Measurements from ENCODE around the gene FAM81A.
"Not testable (repeated sequence)": the region's sequence is repeated elsewhere in the genome, so short reads cannot be mapped to it uniquely, and the experiment has no call there.

The FAM81A gene

DNA sequence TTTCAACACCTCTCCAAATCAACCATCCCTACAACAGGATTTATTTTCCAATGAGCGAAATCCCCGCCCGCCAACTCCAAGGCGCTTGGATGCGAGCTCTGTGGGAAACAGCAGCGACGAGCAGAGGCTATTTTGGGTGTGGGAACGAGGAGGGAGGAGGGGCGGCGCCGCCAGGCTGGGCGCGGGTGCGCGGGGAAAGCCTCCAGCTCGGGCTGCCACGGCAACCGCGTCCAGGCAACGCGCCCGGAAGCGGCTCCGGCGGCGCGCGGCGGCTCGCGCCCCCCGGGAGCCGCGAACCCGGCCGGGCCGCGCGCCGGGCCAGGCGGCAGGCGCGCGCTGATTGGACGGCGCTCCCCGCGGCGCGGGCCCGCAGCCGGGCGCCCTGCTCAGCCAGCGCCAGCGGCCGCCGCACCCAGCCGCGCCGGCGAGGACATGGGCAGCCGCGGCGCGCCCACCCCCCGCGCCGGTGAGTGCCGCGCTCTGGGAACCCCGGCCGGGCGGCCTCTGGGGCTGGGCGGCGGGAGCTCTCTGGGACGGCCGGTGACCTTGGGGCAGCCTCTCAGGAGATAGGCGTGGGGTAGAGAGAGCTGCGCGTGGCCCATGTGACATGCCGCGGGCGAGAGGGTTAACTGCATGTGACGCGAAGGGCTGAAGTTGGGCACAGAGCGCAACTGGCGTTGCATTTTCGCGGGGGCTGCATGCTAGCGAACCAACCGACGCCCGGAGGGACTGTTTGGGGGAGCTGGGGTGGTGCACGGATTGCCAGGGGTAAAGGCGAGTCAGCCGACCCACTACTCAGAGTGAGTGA, at the start of gene FAM81A:
TSS of gene FAM81A (plus strand) at position 370 of the 808 bp plus-strand sequence. CDS start 20,441 bp downstream, outside the sequence.
- no peak for DNase-seq

- no peak for DNase-seq
Observed at GRCh38 chr15:59388670-59389069, 49.3 kb upstream of the FAM81A start.

- no peak for DNase-seq
Observed at GRCh38 chr15:59392299-59392698, 45.7 kb upstream of the FAM81A start.

GRCh38 chr15:59394166-59394661, 43.8 kb upstream of the FAM81A start:
- DNase-seq, result no peak

GRCh38 chr15:59396211-59396610, 41.8 kb upstream of the FAM81A start:
- DNase-seq, result no peak

DNA sequence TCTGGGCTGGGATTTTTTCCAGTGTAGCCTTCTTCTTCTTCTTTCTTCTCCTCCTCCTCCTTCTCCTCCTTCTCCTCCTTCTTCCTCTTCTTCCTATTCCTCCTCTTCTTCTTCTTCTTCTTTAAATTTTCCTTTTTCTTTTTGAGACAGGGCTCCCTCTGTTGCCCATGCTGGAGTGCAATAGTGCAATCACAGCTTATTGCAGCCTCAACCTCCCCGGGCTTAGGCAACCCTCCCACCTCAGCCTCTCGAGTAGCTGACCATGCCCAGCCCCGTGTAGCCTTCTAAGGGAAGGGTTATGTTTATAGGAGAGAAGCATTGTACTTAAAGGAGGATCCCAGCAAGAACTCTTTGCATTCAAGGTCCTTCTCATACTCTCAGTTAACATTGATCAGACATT, 41.3 kb upstream of the FAM81A start:
- no peak for DNase-seq

- DNase-seq, result no peak
Observed at GRCh38 chr15:59398220-59398619, 39.8 kb upstream of the FAM81A start.

GRCh38 chr15:59399465-59400102, 38.4 kb upstream of the FAM81A start:
- DNase-seq, result no peak

DNA sequence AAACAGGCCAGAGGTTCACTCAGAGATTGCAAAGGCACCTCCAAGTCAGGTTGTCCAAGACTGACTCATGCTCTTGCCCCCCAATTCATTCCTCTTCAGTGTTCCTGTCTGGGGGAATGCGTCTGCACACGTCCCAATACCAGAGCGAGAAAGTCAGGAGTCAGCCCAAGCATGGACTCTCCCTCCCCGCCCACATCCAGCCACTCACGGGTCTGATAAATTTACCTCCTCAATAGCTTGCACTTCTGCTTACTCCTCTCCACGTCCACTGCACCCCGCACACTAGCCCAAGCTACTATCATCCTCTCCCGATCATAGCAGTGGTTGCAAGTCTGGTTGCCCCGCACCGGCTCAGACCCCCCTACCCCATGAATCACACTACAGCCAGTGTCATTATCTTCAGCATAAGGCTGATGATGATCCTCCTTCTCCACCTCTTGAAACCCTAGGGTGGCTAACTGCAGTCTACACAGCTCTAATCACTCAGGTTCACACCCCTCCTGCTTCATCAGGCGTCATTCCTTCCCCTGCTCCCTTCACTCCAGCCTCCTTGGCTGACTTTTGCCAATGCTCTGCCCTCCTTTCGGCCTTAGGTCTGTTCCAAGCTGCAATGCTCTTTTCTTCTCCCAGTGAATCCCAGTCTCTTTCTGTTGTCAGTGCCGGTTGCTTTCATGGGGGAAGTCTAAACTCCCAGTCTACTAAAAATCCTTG, 37.7 kb upstream of the FAM81A start:
- DNase-seq, result no peak

- DNase-seq, result not testable (repeated sequence)
Observed at GRCh38 chr15:59401051-59401823, 36.7 kb upstream of the FAM81A start.

- DNase-seq, result peak; percentile 70
Observed at GRCh38 chr15:59401824-59402569, 36.0 kb upstream of the FAM81A start.

DNA sequence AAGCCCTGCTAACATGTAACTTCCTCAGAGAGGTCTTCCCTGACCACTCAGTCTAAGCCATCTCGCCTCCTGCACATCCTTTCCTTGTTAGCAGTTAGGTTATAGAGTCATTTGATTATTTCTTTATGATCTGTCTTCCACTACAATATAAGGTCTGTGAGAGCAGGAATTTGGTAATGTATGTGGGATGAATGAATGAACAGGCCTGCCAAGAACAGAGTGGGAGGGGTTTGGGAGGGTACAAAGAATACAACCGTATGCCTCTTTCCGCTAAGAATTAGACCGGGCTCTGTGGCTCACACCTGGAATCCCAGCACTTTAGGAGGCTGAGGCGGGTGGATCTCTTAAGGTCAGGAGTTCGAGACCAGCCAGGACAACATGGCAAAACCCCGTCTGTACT, 32.9 kb upstream of the FAM81A start:
- no peak for DNase-seq

DNA sequence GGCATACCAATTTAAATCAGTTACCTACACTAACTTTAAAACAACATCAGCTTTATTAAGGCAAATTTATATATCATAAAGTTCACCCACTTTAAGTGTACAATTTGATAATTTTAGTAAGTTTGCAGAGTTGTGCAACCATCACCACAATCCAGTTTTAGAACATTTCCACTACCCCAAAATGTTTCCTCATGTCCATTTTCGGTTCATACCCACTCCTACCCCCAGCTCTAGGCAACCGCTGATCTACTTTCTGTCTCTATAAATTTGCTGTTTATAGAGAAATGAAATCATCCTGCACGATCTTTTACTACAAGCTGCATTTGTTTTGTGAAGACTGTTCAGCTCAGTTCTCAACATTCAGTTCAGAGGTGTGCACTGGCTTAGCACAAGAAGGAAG, 31.5 kb upstream of the FAM81A start:
- DNase-seq, result no peak

DNA sequence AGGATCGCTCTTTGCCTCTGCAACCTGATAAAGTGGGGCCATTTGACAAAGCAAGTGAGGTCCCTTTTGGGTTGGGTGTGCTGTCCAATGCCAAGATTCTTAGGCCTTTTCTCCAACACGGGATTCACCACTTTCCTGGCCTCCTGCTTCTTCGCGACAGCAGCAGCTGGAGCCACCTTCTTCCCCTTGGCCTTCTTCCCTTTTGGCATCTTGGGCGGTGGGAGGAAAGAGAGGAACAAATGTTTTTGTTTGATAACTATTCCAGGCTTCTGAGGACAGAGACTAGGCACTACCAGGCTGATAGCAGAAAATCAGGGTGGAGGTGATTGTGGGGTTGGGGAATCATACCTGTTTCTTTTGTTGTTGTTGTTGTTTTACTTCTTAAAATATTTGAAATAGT, 30.0 kb upstream of the FAM81A start:
- no peak for DNase-seq

GRCh38 chr15:59410391-59410896, 27.5 kb upstream of the FAM81A start:
- DNase-seq, result no peak

GRCh38 chr15:59413577-59413976, 24.4 kb upstream of the FAM81A start:
- DNase-seq, result no peak

- DNase-seq, result no peak
Observed at GRCh38 chr15:59416816-59417215, 21.2 kb upstream of the FAM81A start.

DNA sequence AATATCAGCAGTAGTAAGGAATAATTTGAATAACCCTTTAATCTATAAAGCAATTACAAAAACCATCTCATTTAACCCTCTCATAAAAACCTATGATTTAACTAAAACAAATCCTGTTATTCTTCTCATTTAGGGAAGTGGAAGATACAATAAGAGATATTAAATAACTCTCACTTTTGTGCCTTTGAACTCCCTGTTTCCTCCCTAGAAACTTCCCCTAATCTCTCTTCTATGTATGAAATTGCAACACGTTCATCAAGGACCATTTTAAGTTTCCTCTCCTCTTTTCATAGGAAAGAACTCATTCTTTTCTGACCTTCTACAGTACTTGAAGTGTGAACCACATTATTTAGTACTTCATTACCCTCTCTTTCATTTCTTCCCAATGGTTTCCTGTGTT, 18.8 kb upstream of the FAM81A start:
- DNase-seq, result no peak

DNA sequence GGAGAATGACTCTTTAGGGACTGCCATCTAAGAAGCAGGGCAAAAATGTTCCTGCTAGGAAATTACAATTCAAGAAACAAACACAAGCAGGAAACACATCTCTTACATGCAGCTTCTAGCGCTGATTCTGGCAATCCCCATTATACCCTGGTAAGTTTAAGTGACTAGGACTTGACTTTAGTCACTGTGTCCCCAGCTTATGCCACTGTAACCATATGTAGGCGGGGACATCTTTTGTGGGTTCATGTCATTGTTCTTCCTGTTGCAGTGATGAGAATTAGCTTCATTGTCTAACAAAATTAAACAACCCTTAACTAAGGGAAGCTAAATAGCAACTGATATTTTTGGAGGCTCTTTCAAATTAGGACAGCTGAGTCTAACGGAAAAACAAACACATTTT, 17.9 kb upstream of the FAM81A start:
- DNase-seq, result no peak

DNA sequence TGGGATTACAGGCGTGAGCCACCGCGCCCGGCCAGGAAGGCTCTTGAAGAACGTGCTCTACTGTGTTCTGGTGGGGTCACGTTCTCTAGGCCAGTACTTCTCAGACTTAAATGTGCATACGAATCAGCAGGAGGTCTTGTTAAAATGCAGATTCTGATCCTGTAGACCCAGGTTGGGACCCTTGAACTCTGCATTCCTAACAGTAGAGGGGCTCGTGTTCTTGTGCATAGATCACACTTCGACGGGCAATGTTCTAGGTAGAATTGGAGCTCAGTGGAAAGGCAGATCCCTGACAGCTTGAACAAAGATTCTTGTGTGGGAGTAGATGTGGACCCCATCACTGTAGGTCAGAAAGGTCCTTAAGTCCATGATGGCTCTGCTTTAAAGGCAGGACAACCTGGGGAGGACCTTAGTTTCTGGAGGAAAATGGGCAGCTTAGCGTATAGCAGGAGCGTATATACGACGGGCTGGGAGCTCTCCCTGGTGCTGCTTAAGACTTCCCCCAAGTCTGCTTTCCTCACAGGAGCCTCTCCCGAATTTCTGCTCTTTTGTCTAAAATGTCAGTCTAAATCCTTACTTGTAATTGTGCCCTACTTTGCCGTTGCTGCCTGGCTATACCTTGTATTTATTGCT, 16.9 kb upstream of the FAM81A start:
- no peak for DNase-seq

DNA sequence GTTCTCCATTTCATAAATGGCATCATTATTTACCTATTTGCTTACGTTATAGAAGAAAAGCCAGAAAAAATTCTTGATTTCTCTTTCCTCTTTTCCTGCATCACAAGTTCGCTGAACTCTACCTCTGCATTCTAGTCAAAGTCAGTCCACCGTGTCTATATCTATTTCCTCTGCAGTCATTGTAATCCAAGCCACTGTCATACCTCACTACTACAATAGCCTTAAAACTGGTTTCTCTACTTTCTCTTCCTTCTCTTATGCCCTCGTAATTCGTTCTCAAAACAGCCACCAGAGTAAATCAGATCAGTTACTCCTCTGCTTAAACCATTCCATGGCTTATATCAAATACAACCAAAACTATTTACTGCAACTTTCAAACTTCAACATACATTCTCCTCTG, 13.4 kb upstream of the FAM81A start:
- no peak for DNase-seq
